Cardiac fibroblast (primary cell): ENCODE data around the gene FNDC3B.
A peak's percentile ranks its signal among the peaks of the same experiment; 100 is the strongest.

Experiments used
- DNase-seq, 2 donors: peaks; one replicate each; pipeline versions ENCODE4 v3.0.0 to v3.0.0-alpha.2; 2010; ENCODE audit warnings: low read depth in 2 of 2
- H3K4me3 ChIP-seq, 2 donors: replicated peaks in 1 of 2; 1 replicate in 1 of 2; 2 replicates in 1 of 2; pipeline ENCODE4 v1.5.1; 2011; ENCODE audit warnings: low read depth in 2 of 2, low read length in 2 of 2, mild to moderate bottlenecking in 2 of 2, moderate library complexity in 1 of 2
- TF ChIP-seq, protein P1 (sequence below): IDR thresholded peaks from one replicate; pipeline ENCODE4 v1.5.1; 2011; ENCODE audit warnings: low read depth, mild to moderate bottlenecking, low read length, inconsistent platforms

Gene FNDC3B

DNA sequence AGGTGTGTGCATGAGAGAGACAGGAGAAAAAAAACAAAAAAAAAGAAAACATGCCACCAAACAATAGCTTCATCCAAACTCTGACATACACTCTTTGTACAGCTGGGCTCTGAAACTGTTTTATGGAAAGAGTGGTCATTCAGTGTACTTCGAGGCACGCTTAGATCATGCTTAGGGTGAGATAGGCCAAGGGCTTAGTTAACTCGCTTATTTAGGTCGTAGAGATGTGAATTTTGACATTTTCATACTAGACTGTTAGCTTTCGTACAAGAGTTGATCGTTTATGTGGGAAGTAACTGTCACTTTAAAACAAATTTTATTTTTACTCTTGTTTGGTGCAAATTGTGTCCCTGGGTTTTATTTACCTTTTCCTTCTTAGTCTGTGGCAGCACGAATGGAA is 242.5 kb downstream of the FNDC3B start:
- DNase-seq: no peak
- TF ChIP-seq, protein P1, sequence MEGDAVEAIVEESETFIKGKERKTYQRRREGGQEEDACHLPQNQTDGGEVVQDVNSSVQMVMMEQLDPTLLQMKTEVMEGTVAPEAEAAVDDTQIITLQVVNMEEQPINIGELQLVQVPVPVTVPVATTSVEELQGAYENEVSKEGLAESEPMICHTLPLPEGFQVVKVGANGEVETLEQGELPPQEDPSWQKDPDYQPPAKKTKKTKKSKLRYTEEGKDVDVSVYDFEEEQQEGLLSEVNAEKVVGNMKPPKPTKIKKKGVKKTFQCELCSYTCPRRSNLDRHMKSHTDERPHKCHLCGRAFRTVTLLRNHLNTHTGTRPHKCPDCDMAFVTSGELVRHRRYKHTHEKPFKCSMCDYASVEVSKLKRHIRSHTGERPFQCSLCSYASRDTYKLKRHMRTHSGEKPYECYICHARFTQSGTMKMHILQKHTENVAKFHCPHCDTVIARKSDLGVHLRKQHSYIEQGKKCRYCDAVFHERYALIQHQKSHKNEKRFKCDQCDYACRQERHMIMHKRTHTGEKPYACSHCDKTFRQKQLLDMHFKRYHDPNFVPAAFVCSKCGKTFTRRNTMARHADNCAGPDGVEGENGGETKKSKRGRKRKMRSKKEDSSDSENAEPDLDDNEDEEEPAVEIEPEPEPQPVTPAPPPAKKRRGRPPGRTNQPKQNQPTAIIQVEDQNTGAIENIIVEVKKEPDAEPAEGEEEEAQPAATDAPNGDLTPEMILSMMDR: no peak
- no peak overlapping the region for H3K4me3 ChIP-seq

DNA sequence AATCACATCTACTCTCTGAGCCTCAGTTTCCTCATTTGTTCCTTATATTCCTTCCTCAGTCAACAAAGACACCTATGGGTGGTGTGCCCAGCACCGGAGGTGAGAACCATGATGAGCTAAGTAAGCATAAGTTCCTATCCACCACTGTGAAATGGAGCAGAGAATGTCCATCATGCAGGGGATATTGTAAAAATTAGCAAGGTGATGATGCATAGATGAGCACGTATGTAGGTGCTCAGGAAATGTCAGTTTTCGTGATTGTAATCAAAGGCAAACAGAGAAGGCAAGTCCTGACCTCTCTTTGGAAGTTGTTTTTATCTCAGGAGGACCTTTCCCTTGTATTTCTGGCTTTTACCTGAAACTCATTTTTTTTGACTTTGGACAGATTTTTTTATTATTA is 243.5 kb downstream of the FNDC3B start:
- DNase-seq: no peak
- TF ChIP-seq, protein P1: no peak
- H3K4me3 ChIP-seq: no peak overlapping the region

DNA sequence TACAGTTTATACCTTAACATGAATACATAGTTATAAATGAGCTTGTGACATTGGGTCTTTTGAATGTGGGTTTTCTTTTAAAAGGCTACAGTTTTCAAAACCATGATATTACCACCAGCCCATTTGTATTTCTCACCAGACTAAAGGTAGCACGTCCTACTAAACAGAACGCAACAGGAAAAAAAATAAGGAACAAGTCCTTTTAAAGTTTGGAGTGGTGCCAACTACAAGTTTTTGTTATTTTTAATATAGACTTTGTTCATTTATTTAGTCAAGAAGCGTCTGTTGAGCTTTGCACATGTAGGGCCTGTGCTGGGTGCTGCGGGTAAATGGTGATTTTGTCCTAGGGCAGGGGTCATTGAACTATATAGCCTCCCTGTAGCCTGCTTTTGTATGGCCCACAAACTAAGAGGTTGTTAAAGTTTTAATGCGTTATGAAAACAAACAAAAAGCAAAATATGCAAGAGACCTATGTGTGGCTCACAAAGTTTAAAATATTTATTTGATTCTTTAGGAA is 244.5 kb downstream of the FNDC3B start:
- no peak for DNase-seq
- no peak overlapping the region for H3K4me3 ChIP-seq
- TF ChIP-seq, protein P1: no peak

DNA sequence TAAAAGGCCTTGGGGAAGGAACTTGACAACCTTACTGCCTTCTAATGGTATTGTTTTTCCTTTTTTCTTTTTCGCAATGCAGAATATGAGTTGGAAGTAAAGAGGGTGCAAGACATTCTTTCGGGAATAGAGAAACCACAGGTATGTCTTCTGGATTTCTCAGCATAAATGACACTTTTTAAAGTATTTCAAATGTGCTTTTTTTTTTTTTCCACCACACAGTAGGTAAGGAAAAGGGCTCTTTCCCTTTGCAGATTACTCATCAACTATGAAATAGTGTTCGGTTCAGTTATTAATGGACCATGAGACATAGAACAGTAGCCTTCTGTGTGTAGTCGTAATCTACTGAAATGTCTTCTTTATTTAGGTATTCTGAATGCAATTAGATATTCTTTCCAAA is 246.5 kb downstream of the FNDC3B start:
- H3K4me3 ChIP-seq: no peak overlapping the region
- DNase-seq: peak; percentile 38 to 59
- TF ChIP-seq, protein P1: no peak

DNA sequence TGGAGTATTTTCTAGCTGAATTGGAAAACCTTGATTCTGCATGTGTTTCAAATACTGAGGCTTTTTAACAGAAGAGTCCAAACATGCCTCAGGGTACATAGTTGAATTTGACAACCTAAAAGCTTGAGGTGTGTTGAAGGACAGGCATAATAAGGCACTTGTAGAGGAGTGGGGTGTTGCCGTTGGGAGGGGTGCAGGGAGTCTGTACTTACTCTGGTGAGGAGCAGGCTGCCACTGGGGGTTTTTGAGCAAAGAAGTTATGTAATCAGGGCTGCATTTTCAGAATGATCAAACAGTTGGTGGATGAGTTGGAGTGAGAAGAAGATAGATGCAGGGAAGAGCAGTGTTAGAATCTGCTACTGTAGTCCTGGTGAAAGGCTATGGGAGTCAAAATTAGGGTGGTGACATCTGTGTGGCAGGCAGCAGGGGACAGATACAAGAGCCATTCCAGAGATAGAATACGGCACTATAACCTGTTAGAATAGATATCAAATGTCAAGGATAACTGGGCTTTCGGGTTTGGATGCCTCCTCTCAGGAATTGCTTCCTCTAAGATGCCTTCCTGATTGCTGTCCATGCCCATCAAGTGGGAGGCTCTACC is 247.3 kb downstream of the FNDC3B start:
- TF ChIP-seq, protein P1: no peak
- no peak for DNase-seq
- H3K4me3 ChIP-seq: no peak overlapping the region

DNA sequence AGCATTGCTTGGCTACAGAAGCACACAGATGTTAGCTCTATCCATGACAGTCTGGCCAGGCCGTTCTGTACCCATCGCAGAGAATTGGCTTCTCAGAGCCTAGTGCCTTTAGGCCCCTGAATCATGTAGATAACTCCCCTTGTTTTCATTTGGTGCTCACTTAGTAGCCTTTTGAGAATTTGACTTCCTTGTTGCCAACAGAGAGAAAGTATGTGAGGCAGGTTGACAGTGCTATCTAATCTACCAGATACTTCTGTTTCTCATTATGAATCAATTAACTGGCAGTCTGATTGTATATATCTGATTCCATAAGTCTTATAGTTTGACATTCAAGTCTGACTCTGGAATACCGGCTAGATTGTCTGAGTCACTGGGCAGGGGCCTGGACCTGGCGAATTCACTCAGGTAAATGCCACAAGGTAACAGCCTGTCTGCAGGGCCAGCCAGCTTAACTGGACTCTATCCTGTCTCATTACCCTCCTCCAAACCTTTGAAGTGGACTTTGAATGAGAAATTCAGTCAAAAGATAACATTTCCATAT is 248.6 kb downstream of the FNDC3B start:
- TF ChIP-seq, protein P1: no peak
- no peak overlapping the region for H3K4me3 ChIP-seq
- no peak for DNase-seq
